ENCODE results near the gene ZNF526.
A peak's percentile ranks its signal among the peaks of the same experiment; 100 is the strongest.

The ZNF526 gene

DNA sequence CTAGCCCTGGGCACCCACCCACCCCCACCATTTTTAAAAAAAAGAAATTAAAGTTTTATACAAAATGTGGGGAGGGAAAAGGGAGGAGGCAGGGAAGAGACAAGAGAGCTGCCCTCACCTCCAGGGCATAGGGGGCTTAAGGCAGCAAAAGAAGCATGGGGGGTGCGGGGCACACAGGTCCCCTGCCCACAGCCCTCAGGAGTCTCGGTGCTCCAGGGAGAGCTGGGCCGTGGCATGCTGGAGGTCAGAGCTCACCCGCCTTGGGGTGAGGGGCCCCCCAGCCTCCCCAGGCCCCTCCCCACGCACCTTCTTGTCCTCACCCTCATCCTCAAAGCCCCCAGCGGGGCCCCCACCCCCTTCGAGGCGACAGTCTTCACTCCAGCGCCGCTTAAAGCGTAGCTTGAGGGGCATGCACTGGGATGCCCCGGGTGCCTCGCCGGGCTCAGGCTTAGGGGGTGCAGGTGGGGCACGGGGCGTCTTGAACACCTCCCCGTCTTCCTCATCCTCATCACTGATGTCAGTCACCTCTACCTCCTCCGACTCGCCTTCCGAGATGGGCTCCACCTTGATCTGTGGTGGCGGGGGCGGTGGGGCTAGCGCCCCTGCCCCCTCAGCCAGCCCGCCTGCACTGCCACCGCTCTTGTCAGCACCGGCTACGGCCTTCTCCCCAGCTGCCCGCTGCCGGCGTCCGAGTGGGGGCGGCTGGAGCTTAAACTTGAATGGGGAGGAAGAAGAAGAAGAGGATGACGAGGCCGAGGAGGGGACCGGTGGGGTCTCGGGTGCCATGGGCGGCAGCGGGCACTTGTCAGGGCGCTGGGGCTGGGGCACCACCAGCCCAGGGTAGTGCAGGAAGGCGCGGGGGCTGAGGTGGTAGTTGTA lies 28.4 kb downstream of the ZNF526 start:
- Histone ChIP-seq H3K9me3 (ENCODE audit: control insufficient read depth, insufficient read depth, low read depth, low read length) (no peaks in the 10 kb centered on the region), H3K27ac (ENCODE audit: low read depth, low read length) (no peak overlapping the region), H3K9ac (ENCODE audit: low read length) (no peak overlapping the region), H3K27me3 (ENCODE audit: control insufficient read depth, insufficient read depth, low read length) (no peaks in the 10 kb centered on the region), H3K4me1 (ENCODE audit: control insufficient read depth, insufficient read depth, low read length) (peaks cover 40% of the 10 kb centered on the region), H3K4me3 (ENCODE audit: low read depth, low read length) (no peak overlapping the region), H3K36me3 (ENCODE audit: control insufficient read depth, insufficient read depth, low read length) (peaks cover 25% of the 10 kb centered on the region)

- Histone ChIP-seq H3K36me3 (ENCODE audit: control insufficient read depth, insufficient read depth, low read length) (peaks cover 25% of the 10 kb centered on the region), H3K27ac (ENCODE audit: low read depth, low read length) (no peak overlapping the region), H3K4me3 (ENCODE audit: low read depth, low read length) (no peak overlapping the region), H3K9ac (ENCODE audit: low read length) (no peak overlapping the region), H3K9me3 (ENCODE audit: control insufficient read depth, insufficient read depth, low read depth, low read length) (no peaks in the 10 kb centered on the region), H3K4me1 (ENCODE audit: control insufficient read depth, insufficient read depth, low read length) (peaks cover 40% of the 10 kb centered on the region), H3K27me3 (ENCODE audit: control insufficient read depth, insufficient read depth, low read length) (no peaks in the 10 kb centered on the region)
These were observed 29.1 kb downstream of the ZNF526 start for GRCh38 chr19:42249149-42249750.

GRCh38 chr19:42249769-42250168 lies 29.7 kb downstream of the ZNF526 start:
- no peak overlapping the region for H3K4me3 ChIP-seq (ENCODE audit: low read depth, low read length)
- no peak overlapping the region for H3K27ac ChIP-seq (ENCODE audit: low read depth, low read length)
- H3K9ac ChIP-seq (ENCODE audit: low read length) = no peak overlapping the region
- peaks cover 40% of the 10 kb centered on the region for H3K4me1 ChIP-seq (ENCODE audit: control insufficient read depth, insufficient read depth, low read length)
- peaks cover 25% of the 10 kb centered on the region for H3K36me3 ChIP-seq (ENCODE audit: control insufficient read depth, insufficient read depth, low read length)
- H3K9me3 ChIP-seq (ENCODE audit: control insufficient read depth, insufficient read depth, low read depth, low read length) = no peaks in the 10 kb centered on the region
- no peaks in the 10 kb centered on the region for H3K27me3 ChIP-seq (ENCODE audit: control insufficient read depth, insufficient read depth, low read length)

- H3K27me3 ChIP-seq (ENCODE audit: control insufficient read depth, insufficient read depth, low read length) = no peaks in the 10 kb centered on the region
- no peak overlapping the region for H3K4me3 ChIP-seq (ENCODE audit: low read depth, low read length)
- H3K27ac ChIP-seq (ENCODE audit: low read depth, low read length) = no peak overlapping the region
- H3K9ac ChIP-seq (ENCODE audit: low read length) = no peak overlapping the region
- H3K9me3 ChIP-seq (ENCODE audit: control insufficient read depth, insufficient read depth, low read depth, low read length) = no peaks in the 10 kb centered on the region
- H3K4me1 ChIP-seq (ENCODE audit: control insufficient read depth, insufficient read depth, low read length) = peaks cover 37% of the 10 kb centered on the region
- H3K36me3 ChIP-seq (ENCODE audit: control insufficient read depth, insufficient read depth, low read length) = peaks cover 25% of the 10 kb centered on the region
These were observed 30.1 kb downstream of the ZNF526 start for GRCh38 chr19:42250183-42250665.

- Histone ChIP-seq H3K4me3 (ENCODE audit: low read depth, low read length) (no peak overlapping the region), H3K9ac (ENCODE audit: low read length) (peak overlapping the region; percentile 16), H3K27me3 (ENCODE audit: control insufficient read depth, insufficient read depth, low read length) (no peaks in the 10 kb centered on the region), H3K4me1 (ENCODE audit: control insufficient read depth, insufficient read depth, low read length) (peaks cover 37% of the 10 kb centered on the region), H3K27ac (ENCODE audit: low read depth, low read length) (no peak overlapping the region), H3K36me3 (ENCODE audit: control insufficient read depth, insufficient read depth, low read length) (peaks cover 25% of the 10 kb centered on the region), H3K9me3 (ENCODE audit: control insufficient read depth, insufficient read depth, low read depth, low read length) (no peaks in the 10 kb centered on the region)
These were observed 30.8 kb downstream of the ZNF526 start for GRCh38 chr19:42250666-42251531.

- Histone ChIP-seq H3K27me3 (ENCODE audit: control insufficient read depth, insufficient read depth, low read length) (no peaks in the 10 kb centered on the region), H3K27ac (ENCODE audit: low read depth, low read length) (no peak overlapping the region), H3K9me3 (ENCODE audit: control insufficient read depth, insufficient read depth, low read depth, low read length) (no peaks in the 10 kb centered on the region), H3K4me3 (ENCODE audit: low read depth, low read length) (peak overlapping the region; percentile 39; the same call in 1 of the 2 replicates), H3K36me3 (ENCODE audit: control insufficient read depth, insufficient read depth, low read length) (peaks cover 20% of the 10 kb centered on the region), H3K4me1 (ENCODE audit: control insufficient read depth, insufficient read depth, low read length) (peaks cover 32% of the 10 kb centered on the region), H3K9ac (ENCODE audit: low read length) (no peak overlapping the region)
These were observed 31.7 kb downstream of the ZNF526 start for GRCh38 chr19:42251572-42252358.

- H3K9me3 ChIP-seq (ENCODE audit: control insufficient read depth, insufficient read depth, low read depth, low read length) = no peaks in the 10 kb centered on the region
- H3K9ac ChIP-seq (ENCODE audit: low read length) = peak overlapping the region; percentile 84
- peak overlapping the region; percentile 81 for H3K4me3 ChIP-seq (ENCODE audit: low read depth, low read length)
- H3K36me3 ChIP-seq (ENCODE audit: control insufficient read depth, insufficient read depth, low read length) = peaks cover 19% of the 10 kb centered on the region
- H3K27me3 ChIP-seq (ENCODE audit: control insufficient read depth, insufficient read depth, low read length) = no peaks in the 10 kb centered on the region
- H3K27ac ChIP-seq (ENCODE audit: low read depth, low read length) = peak overlapping the region; percentile 76; the same call in 1 of the 2 replicates
- peaks cover 26% of the 10 kb centered on the region for H3K4me1 ChIP-seq (ENCODE audit: control insufficient read depth, insufficient read depth, low read length)
These were observed 32.5 kb downstream of the ZNF526 start for GRCh38 chr19:42252365-42253244.

- Histone ChIP-seq H3K4me3 (ENCODE audit: low read depth, low read length) (peak overlapping the region; percentile 95), H3K4me1 (ENCODE audit: control insufficient read depth, insufficient read depth, low read length) (peaks cover 26% of the 10 kb centered on the region), H3K27me3 (ENCODE audit: control insufficient read depth, insufficient read depth, low read length) (no peaks in the 10 kb centered on the region), H3K36me3 (ENCODE audit: control insufficient read depth, insufficient read depth, low read length) (peaks cover 19% of the 10 kb centered on the region), H3K9me3 (ENCODE audit: control insufficient read depth, insufficient read depth, low read depth, low read length) (no peaks in the 10 kb centered on the region), H3K27ac (ENCODE audit: low read depth, low read length) (peak overlapping the region; percentile 98; the same call in 1 of the 2 replicates), H3K9ac (ENCODE audit: low read length) (peak overlapping the region; percentile 84)
These were observed 33.4 kb downstream of the ZNF526 start for GRCh38 chr19:42253245-42254088.
